ENCODE measurements around the gene CLIC3.

GRCh38 chr9:136980669-136981478 lies 15.5 kb downstream of the CLIC3 start:
- TF ChIP-seq POLR2A (IDR thresholded peaks at IDR 0.05), result no peak
- TF ChIP-seq, protein P1, sequence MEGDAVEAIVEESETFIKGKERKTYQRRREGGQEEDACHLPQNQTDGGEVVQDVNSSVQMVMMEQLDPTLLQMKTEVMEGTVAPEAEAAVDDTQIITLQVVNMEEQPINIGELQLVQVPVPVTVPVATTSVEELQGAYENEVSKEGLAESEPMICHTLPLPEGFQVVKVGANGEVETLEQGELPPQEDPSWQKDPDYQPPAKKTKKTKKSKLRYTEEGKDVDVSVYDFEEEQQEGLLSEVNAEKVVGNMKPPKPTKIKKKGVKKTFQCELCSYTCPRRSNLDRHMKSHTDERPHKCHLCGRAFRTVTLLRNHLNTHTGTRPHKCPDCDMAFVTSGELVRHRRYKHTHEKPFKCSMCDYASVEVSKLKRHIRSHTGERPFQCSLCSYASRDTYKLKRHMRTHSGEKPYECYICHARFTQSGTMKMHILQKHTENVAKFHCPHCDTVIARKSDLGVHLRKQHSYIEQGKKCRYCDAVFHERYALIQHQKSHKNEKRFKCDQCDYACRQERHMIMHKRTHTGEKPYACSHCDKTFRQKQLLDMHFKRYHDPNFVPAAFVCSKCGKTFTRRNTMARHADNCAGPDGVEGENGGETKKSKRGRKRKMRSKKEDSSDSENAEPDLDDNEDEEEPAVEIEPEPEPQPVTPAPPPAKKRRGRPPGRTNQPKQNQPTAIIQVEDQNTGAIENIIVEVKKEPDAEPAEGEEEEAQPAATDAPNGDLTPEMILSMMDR (IDR thresholded peaks at IDR 0.05), result no peak
